SK-N-SH (cell line): ENCODE measurements around the gene PIP5K1B. TPM values are rescaled to one million over a fixed set of nuclear protein-coding genes. Genes with fewer than 3 reads are reported as not detected.

ENCODE experiments used
- CTCF ChIA-PET: fragments of 300-600, 350-600 bp; formaldehyde crosslinking; extraction: SDS; loops from one replicate; lab custom pipeline; 2021; lab: Yijun Ruan, JAX
- POLR2A ChIA-PET: fragments of 350-600 bp; sonication (Branson Sonifier 250); formaldehyde crosslinking; extraction: SDS; loops from one replicate; lab custom pipeline; 2020; ENCODE audit warnings: antibody characterized with exemption, inconsistent platforms; lab: Yijun Ruan, JAX
- DNase-seq: peaks from one replicate; pipeline ENCODE4 v3.0.0; 2012
- H2AFZ ChIP-seq: fragments of 200-600 bp; sonication (generic); 2 replicates; pipeline ENCODE4 v1.8.1; 2016; ENCODE audit warnings: antibody characterized with exemption, mild to moderate bottlenecking, low read depth
- H3F3A ChIP-seq: fragments of 200-600 bp; sonication (generic); replicated peaks from 2 replicates; pipeline ENCODE3; 2016; ENCODE audit warnings: antibody characterized with exemption, mild to moderate bottlenecking; ENCODE audit not compliant: insufficient read depth
- H3K27ac ChIP-seq, 2 experiments: fragments of 200-500 bp in 1 of 2; fragments of 200-600 bp in 1 of 2; sonication (Bioruptor generic) in 1 of 2; sonication (generic), shearing (Covaris generic) in 1 of 2; 2 replicates each; pipeline versions ENCODE4 v1.5.1 to v1.6.1; 2014 to 2016; ENCODE audit warnings: low read depth in 2 of 2, inconsistent platforms in 1 of 2, low read length in 1 of 2, mild to moderate bottlenecking in 1 of 2, mixed read lengths in 1 of 2
- H3K27me3 ChIP-seq: fragments of 200-600 bp; sonication (generic), shearing (Covaris generic); 2 replicates; pipeline ENCODE4 v1.6.1; 2016; ENCODE audit warnings: mixed run types; ENCODE audit not compliant: insufficient read depth
- H3K36me3 ChIP-seq, 2 experiments: fragments of 200-500 bp in 1 of 2; fragments of 200-600 bp in 1 of 2; sonication (Bioruptor generic) in 1 of 2; sonication (generic) in 1 of 2; replicated peaks in 1 of 2; 2 replicates each; pipeline versions ENCODE3 to v1.5.1; 2014 to 2016; ENCODE audit warnings: low read length in 1 of 2, mild to moderate bottlenecking in 1 of 2; ENCODE audit not compliant: insufficient read depth in 2 of 2, control insufficient read depth in 1 of 2
- H3K4me1 ChIP-seq, 2 experiments: fragments of 200-500 bp in 1 of 2; fragments of 200-600 bp in 1 of 2; sonication (Bioruptor generic) in 1 of 2; sonication (generic), shearing (Covaris generic) in 1 of 2; 2 replicates each; pipeline versions ENCODE4 v1.5.1 to v1.6.1; 2014 to 2016; ENCODE audit warnings: low read depth in 1 of 2, low read length in 1 of 2, mixed run types in 1 of 2; ENCODE audit not compliant: insufficient read depth in 2 of 2, control insufficient read depth in 1 of 2
- H3K4me2 ChIP-seq: fragments of 200-600 bp; sonication (generic), shearing (Covaris generic); 2 replicates; pipeline ENCODE4 v1.6.1; 2017; ENCODE audit warnings: mixed run types
- H3K4me3 ChIP-seq, 2 experiments: fragments of 200-500 bp in 1 of 2; fragments of 200-600 bp in 1 of 2; sonication (Bioruptor generic) in 1 of 2; sonication (generic), shearing (Covaris generic) in 1 of 2; 2 replicates each; pipeline versions ENCODE4 v1.5.1 to v1.8.1; 2014 to 2016; ENCODE audit warnings: low read depth in 2 of 2, inconsistent platforms in 1 of 2, low read length in 1 of 2, mild to moderate bottlenecking in 1 of 2, mixed read lengths in 1 of 2, moderate library complexity in 1 of 2
- H3K79me2 ChIP-seq: fragments of 200-600 bp; sonication (generic); 2 replicates; pipeline ENCODE4 v1.8.1; 2017; ENCODE audit warnings: mild to moderate bottlenecking; ENCODE audit not compliant: insufficient read depth
- H3K9ac ChIP-seq: fragments of 200-600 bp; sonication (generic); 2 replicates; pipeline ENCODE4 v1.6.1; 2017; ENCODE audit warnings: mixed run types
- H3K9me2 ChIP-seq: fragments of 200-600 bp; sonication (generic); 2 replicates; pipeline ENCODE4 v1.6.1; 2017; ENCODE audit warnings: mixed run types
- H3K9me3 ChIP-seq: fragments of 200-600 bp; sonication (generic); 2 replicates; pipeline ENCODE4 v1.6.1; 2017; ENCODE audit warnings: mixed run types, mild to moderate bottlenecking, moderate library complexity
- H4K20me1 ChIP-seq: fragments of 200-600 bp; sonication (generic); 2 replicates; pipeline ENCODE4 v1.6.1; 2017; ENCODE audit warnings: mild to moderate bottlenecking, mixed run types; ENCODE audit not compliant: insufficient read depth
- ELF1 ChIP-seq: IDR thresholded peaks from 2 replicates; pipeline ENCODE4 v1.4.0; 2012
- FOSL2 ChIP-seq: IDR thresholded peaks from 2 replicates; pipeline ENCODE4 v1.4.0; 2012; ENCODE audit warnings: low read depth, mild to moderate bottlenecking, moderate library complexity, borderline replicate concordance
- FOXJ3 ChIP-seq: sonication (generic); formaldehyde crosslinking; IDR thresholded peaks from 2 replicates; pipeline ENCODE4 v1.5.1; 2020; ENCODE audit warnings: mild to moderate bottlenecking, missing genetic modification reagents
- GABPA ChIP-seq: IDR thresholded peaks from 2 replicates; pipeline ENCODE4 v1.4.0; 2012; ENCODE audit warnings: low read depth, mild to moderate bottlenecking
- GATA2 ChIP-seq: sonication (generic); formaldehyde crosslinking; IDR thresholded peaks from 2 replicates; pipeline ENCODE4 v1.5.0; 2020; ENCODE audit warnings: mild to moderate bottlenecking, missing genetic modification reagents
- JUND ChIP-seq: IDR thresholded peaks from 2 replicates; pipeline ENCODE4 v1.4.0; 2012
- MXI1 ChIP-seq: IDR thresholded peaks from 2 replicates; pipeline ENCODE4 v1.6.1; 2012; ENCODE audit warnings: mild to moderate bottlenecking, low read depth, low read length, improper control_type of control experiment
- NRF1 ChIP-seq: IDR thresholded peaks from 2 replicates; pipeline ENCODE4 v1.6.1; 2012; ENCODE audit warnings: low read depth, mild to moderate bottlenecking, low read length
- POLR2AphosphoS5 ChIP-seq: IDR thresholded peaks from 2 replicates; pipeline ENCODE4 v1.6.1; 2012; ENCODE audit warnings: low read depth, low read length
- RCOR1 ChIP-seq: fragments of 150-350 bp; IDR thresholded peaks from 2 replicates; pipeline ENCODE4 v1.6.1; 2017; ENCODE audit warnings: antibody characterized with exemption, low read length
- SIN3A ChIP-seq: IDR thresholded peaks from 2 replicates; pipeline ENCODE4 v1.6.1; 2012; ENCODE audit warnings: low read depth, mild to moderate bottlenecking, low read length, moderate library complexity, borderline replicate concordance
- SMC3 ChIP-seq: IDR thresholded peaks from 2 replicates; pipeline ENCODE4 v1.6.1; 2012; ENCODE audit warnings: low read depth, low read length, improper control_type of control experiment
- TEAD4 ChIP-seq: IDR thresholded peaks from 2 replicates; pipeline ENCODE4 v1.4.0; 2012; ENCODE audit warnings: mild to moderate bottlenecking, borderline replicate concordance; ENCODE audit not compliant: insufficient read depth
- WGBS: methylation state at CpG from one replicate; pipeline ENCODE4 v1.1.6; 2017; ENCODE audit warnings: low lambda C conversion rate; 5-methylcytosine and 5-hydroxymethylcytosine counted together
- polyA plus RNA-seq, 3 experiments: library from polyadenylated mRNA; depleted of rRNA; stranded (reverse); fragments of >200 nt; gene quantifications; 2 replicates each; pipeline ENCODE4 v1.2.3, GENCODE V29; 2012
- TF ChIP-seq, protein P1 (sequence below): IDR thresholded peaks from 2 replicates; pipeline ENCODE4 v1.6.1; 2012; ENCODE audit warnings: mild to moderate bottlenecking, low read depth, low read length, moderate library complexity
- TF ChIP-seq, protein P2 (sequence below): IDR thresholded peaks from 2 replicates; pipeline ENCODE4 v1.4.0; 2012; ENCODE audit warnings: low read depth
- TF ChIP-seq, protein P3 (sequence below): IDR thresholded peaks from 2 replicates; pipeline ENCODE4 v1.4.0; 2012; ENCODE audit warnings: low read depth, borderline replicate concordance
- TF ChIP-seq, protein P4 (sequence below): fragments of 200-600 bp; sonication (generic); IDR thresholded peaks from 2 replicates; pipeline ENCODE4 v1.6.1; 2017; ENCODE audit warnings: antibody characterized with exemption, mild to moderate bottlenecking, moderate library complexity

The PIP5K1B gene
- polyA plus RNA-seq, 1 of the 3 experiments (the other 2 are of a cell fraction) = not detected

DNA sequence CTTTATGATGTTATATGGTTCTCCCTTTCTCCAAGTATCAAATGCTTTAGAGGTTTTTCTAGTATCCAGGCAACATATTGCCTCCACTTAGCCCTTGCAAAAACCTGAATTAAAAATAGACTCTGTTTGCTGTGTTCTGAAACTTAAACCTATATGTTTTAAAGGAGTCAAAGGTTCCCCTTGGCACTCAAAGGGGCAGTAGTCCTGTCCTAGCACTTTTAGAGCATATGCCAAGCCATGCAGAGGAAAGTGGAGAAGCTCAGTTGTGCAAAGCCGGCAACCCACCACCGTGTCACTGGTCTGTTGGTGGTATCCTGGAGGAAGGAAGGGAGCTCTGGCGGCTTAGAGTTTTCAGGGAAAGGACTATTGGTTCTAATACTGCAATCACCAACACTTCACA lies 154.3 kb downstream of the PIP5K1B start:
- 0% methylated on average over 3 of the region's 3 CpGs for WGBS
- Histone ChIP-seq H3K9me3 (no peaks in the 10 kb centered on the region), H3K4me1 (no peaks in the 10 kb centered on the region), H4K20me1 (no peaks in the 10 kb centered on the region), H3F3A (no peaks in the 10 kb centered on the region), H3K4me3 (no peak overlapping the region), H3K36me3 (no peaks in the 10 kb centered on the region), H3K9ac (no peak overlapping the region), H3K27me3 (peaks cover 15% of the 10 kb centered on the region; the same call in 1 of the 2 replicates), H3K27ac (no peak overlapping the region), H2AFZ (no peak overlapping the region), H3K4me2 (no peak overlapping the region), H3K79me2 (no peaks in the 10 kb centered on the region), H3K9me2 (no peaks in the 10 kb centered on the region)
- POLR2A ChIA-PET = no interaction called here
- TF ChIP-seq, protein P1, sequence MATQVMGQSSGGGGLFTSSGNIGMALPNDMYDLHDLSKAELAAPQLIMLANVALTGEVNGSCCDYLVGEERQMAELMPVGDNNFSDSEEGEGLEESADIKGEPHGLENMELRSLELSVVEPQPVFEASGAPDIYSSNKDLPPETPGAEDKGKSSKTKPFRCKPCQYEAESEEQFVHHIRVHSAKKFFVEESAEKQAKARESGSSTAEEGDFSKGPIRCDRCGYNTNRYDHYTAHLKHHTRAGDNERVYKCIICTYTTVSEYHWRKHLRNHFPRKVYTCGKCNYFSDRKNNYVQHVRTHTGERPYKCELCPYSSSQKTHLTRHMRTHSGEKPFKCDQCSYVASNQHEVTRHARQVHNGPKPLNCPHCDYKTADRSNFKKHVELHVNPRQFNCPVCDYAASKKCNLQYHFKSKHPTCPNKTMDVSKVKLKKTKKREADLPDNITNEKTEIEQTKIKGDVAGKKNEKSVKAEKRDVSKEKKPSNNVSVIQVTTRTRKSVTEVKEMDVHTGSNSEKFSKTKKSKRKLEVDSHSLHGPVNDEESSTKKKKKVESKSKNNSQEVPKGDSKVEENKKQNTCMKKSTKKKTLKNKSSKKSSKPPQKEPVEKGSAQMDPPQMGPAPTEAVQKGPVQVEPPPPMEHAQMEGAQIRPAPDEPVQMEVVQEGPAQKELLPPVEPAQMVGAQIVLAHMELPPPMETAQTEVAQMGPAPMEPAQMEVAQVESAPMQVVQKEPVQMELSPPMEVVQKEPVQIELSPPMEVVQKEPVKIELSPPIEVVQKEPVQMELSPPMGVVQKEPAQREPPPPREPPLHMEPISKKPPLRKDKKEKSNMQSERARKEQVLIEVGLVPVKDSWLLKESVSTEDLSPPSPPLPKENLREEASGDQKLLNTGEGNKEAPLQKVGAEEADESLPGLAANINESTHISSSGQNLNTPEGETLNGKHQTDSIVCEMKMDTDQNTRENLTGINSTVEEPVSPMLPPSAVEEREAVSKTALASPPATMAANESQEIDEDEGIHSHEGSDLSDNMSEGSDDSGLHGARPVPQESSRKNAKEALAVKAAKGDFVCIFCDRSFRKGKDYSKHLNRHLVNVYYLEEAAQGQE = no peak
- TF ChIP-seq MXI1 (no peak), POLR2AphosphoS5 (no peak), FOSL2 (no peak), TEAD4 (no peak), GATA2 (no peak), ELF1 (no peak), NRF1 (no peak), SMC3 (no peak), JUND (no peak), FOXJ3 (CRISPR knock-in tag) (no peak), SIN3A (no peak), GABPA (no peak), RCOR1 (no peak)
- TF ChIP-seq, protein P2, sequence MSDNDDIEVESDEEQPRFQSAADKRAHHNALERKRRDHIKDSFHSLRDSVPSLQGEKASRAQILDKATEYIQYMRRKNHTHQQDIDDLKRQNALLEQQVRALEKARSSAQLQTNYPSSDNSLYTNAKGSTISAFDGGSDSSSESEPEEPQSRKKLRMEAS = no peak
- TF ChIP-seq, protein P3, sequence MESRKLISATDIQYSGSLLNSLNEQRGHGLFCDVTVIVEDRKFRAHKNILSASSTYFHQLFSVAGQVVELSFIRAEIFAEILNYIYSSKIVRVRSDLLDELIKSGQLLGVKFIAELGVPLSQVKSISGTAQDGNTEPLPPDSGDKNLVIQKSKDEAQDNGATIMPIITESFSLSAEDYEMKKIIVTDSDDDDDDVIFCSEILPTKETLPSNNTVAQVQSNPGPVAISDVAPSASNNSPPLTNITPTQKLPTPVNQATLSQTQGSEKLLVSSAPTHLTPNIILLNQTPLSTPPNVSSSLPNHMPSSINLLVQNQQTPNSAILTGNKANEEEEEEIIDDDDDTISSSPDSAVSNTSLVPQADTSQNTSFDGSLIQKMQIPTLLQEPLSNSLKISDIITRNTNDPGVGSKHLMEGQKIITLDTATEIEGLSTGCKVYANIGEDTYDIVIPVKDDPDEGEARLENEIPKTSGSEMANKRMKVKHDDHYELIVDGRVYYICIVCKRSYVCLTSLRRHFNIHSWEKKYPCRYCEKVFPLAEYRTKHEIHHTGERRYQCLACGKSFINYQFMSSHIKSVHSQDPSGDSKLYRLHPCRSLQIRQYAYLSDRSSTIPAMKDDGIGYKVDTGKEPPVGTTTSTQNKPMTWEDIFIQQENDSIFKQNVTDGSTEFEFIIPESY = no peak
- TF ChIP-seq, protein P4, sequence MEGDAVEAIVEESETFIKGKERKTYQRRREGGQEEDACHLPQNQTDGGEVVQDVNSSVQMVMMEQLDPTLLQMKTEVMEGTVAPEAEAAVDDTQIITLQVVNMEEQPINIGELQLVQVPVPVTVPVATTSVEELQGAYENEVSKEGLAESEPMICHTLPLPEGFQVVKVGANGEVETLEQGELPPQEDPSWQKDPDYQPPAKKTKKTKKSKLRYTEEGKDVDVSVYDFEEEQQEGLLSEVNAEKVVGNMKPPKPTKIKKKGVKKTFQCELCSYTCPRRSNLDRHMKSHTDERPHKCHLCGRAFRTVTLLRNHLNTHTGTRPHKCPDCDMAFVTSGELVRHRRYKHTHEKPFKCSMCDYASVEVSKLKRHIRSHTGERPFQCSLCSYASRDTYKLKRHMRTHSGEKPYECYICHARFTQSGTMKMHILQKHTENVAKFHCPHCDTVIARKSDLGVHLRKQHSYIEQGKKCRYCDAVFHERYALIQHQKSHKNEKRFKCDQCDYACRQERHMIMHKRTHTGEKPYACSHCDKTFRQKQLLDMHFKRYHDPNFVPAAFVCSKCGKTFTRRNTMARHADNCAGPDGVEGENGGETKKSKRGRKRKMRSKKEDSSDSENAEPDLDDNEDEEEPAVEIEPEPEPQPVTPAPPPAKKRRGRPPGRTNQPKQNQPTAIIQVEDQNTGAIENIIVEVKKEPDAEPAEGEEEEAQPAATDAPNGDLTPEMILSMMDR = no peak
- CTCF ChIA-PET = no interaction called here
- DNase-seq = no peak
